H1 (cell line): Measurements from ENCODE around the gene EPG5.

Source experiments
- BCL11A ChIP-seq, 2 experiments: IDR thresholded peaks; one replicate each; pipeline ENCODE4 v1.6.1; 2011; ENCODE audit warnings: low read depth in 2 of 2, low read length in 2 of 2, mild to moderate bottlenecking in 2 of 2
- CBX5 ChIP-seq: fragments of 300-800, 300-1000 bp; sonication (generic); IDR thresholded peaks from 2 replicates; pipeline ENCODE4 v1.7.1; 2016; ENCODE audit warnings: antibody characterized with exemption, low read length, low read depth
- CREB1 ChIP-seq: IDR thresholded peaks from 2 replicates; pipeline ENCODE4 v1.6.1; 2012; ENCODE audit warnings: inconsistent platforms
- EZH2 ChIP-seq: fragments of 200-600 bp; sonication (generic); IDR thresholded peaks from 2 replicates; pipeline ENCODE4 v1.7.1; 2012; ENCODE audit warnings: low read depth, mild to moderate bottlenecking, moderate library complexity, low read length, inconsistent platforms; ENCODE audit not compliant: severe bottlenecking
- NRF1 ChIP-seq: IDR thresholded peaks from 2 replicates; pipeline ENCODE4 v1.6.1; 2011; ENCODE audit warnings: mild to moderate bottlenecking, low read depth, low read length, improper control_type of control experiment
- PHF8 ChIP-seq: fragments of 200-600 bp; sonication (generic); conservative IDR thresholded peaks from 2 replicates; pipeline ENCODE4 v1.7.1; 2012; ENCODE audit warnings: low read depth, mild to moderate bottlenecking, inconsistent platforms, low read length, moderate library complexity
- RAD21 ChIP-seq, 2 experiments: IDR thresholded peaks in 1 of 2; conservative IDR thresholded peaks in 1 of 2; 2 replicates each; pipeline ENCODE4 v1.6.1; 2011; ENCODE audit warnings: low read depth in 2 of 2, low read length in 2 of 2, improper control_type of control experiment in 1 of 2, inconsistent platforms in 1 of 2, mild to moderate bottlenecking in 1 of 2, moderate library complexity in 1 of 2
- SAP30 ChIP-seq: fragments of 300-600 bp; sonication (generic); IDR thresholded peaks from 2 replicates; pipeline ENCODE4 v1.7.1; 2012; ENCODE audit warnings: low read length, moderate library complexity, mild to moderate bottlenecking, inconsistent platforms; ENCODE audit not compliant: insufficient read depth, insufficient replicate concordance
- SIRT6 ChIP-seq: IDR thresholded peaks from one replicate; pipeline ENCODE4 v1.7.1; 2012; ENCODE audit warnings: low read length, inconsistent platforms
- SIX5 ChIP-seq: IDR thresholded peaks from 2 replicates; pipeline ENCODE4 v1.6.1; 2011; ENCODE audit warnings: mild to moderate bottlenecking, low read depth, low read length
- SP2 ChIP-seq: IDR thresholded peaks from 2 replicates; pipeline ENCODE4 v1.6.1; 2012; ENCODE audit warnings: mild to moderate bottlenecking, low read length, inconsistent platforms
- TEAD4 ChIP-seq: IDR thresholded peaks from 2 replicates; pipeline ENCODE4 v1.6.1; 2012; ENCODE audit warnings: low read depth, low read length, inconsistent platforms, mixed read lengths
- TF ChIP-seq, protein P1 (sequence below), 3 experiments: IDR thresholded peaks; 1 replicate in 2 of 3; 2 replicates in 1 of 3; pipeline versions ENCODE4 v1.5.1 to v1.6.1; 2011; ENCODE audit warnings: low read length in 3 of 3, mild to moderate bottlenecking in 3 of 3, inconsistent platforms in 2 of 3, low read depth in 1 of 3, moderate library complexity in 1 of 3; ENCODE audit not compliant: insufficient read depth in 1 of 3; ENCODE audit errors: control extremely low read depth in 1 of 3

DNA sequence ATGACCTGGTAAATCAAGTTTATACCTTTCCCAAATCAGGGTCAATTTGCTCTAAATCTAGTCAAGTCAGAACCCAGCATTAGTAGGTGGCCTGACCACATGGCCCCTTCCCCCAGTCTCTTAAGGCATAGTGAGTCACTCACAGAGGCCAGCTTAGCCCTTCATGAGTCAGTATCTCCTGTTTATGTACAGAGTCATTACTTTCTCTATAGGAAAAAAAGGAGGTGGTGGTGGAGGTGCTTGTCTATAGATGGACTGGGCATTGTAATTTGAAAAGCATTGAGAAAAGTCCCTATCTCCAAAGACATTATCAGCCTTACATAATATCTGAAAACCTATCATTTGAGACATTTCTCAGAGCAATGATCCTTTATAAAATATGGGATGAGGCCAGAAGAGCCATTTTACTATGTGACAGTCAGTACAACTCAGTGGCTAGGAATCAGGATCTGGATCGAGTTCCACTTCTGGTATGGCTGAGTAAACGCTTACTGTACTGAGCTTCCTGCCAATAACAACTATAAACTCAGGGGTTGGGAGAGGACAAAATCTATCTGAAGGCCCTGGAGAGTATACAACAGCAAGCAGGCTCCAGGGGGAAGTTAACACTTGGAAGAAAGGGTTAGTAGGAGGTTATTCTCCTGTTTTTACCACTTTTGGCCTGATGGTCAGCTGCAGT, 164.2 kb downstream of the EPG5 start:
- TF ChIP-seq, protein P1, sequence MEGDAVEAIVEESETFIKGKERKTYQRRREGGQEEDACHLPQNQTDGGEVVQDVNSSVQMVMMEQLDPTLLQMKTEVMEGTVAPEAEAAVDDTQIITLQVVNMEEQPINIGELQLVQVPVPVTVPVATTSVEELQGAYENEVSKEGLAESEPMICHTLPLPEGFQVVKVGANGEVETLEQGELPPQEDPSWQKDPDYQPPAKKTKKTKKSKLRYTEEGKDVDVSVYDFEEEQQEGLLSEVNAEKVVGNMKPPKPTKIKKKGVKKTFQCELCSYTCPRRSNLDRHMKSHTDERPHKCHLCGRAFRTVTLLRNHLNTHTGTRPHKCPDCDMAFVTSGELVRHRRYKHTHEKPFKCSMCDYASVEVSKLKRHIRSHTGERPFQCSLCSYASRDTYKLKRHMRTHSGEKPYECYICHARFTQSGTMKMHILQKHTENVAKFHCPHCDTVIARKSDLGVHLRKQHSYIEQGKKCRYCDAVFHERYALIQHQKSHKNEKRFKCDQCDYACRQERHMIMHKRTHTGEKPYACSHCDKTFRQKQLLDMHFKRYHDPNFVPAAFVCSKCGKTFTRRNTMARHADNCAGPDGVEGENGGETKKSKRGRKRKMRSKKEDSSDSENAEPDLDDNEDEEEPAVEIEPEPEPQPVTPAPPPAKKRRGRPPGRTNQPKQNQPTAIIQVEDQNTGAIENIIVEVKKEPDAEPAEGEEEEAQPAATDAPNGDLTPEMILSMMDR (IDR thresholded peaks at IDR 0.05; ENCODE audit: control extremely low read depth in 1 of 3, insufficient read depth in 1 of 3, low read depth in 1 of 3, low read length in 3 of 3), result no peak
- TF ChIP-seq SIX5 (no peak), NRF1 (no peak), EZH2 (no peak), SIRT6 (no peak), BCL11A (IDR thresholded peaks at IDR 0.05; ENCODE audit: low read depth in 2 of 2, low read length in 2 of 2) (no peak), SP2 (no peak), CREB1 (no peak), TEAD4 (no peak), CBX5 (no peak), PHF8 (no peak), RAD21 (IDR thresholded peaks at IDR 0.05 in 1 of 2, conservative IDR thresholded peaks at IDR 0.05 in 1 of 2; ENCODE audit: low read depth in 2 of 2, low read length in 2 of 2) (no peak), SAP30 (no peak)
